HEK293 (cell line): ENCODE results near the gene CDK14.

Source experiments
- EGR2 ChIP-seq: fragments of 450-650 bp; formaldehyde crosslinking; IDR thresholded peaks from 2 replicates; pipeline ENCODE4 v1.5.1; 2016; ENCODE audit warnings: low read depth, missing biosample characterization, missing genetic modification characterization
- ZNF549 ChIP-seq: fragments of 450-650 bp; IDR thresholded peaks from 2 replicates; pipeline ENCODE4 v1.5.1; 2018; ENCODE audit warnings: missing biosample characterization, missing genetic modification characterization, mild to moderate bottlenecking, inconsistent platforms, moderate library complexity
- ZNF596 ChIP-seq: fragments of 450-650 bp; IDR thresholded peaks from 2 replicates; pipeline ENCODE4 v1.5.0; 2018; ENCODE audit warnings: missing biosample characterization, mild to moderate bottlenecking, missing genetic modification characterization, moderate library complexity
- TF ChIP-seq, protein P1 (sequence below): fragments of 450-650 bp; formaldehyde crosslinking; IDR thresholded peaks from 2 replicates; pipeline ENCODE4 v1.5.1; 2017; ENCODE audit warnings: missing biosample characterization, missing genetic modification characterization
- TF ChIP-seq, protein P2 (sequence below): fragments of 450-650 bp; formaldehyde crosslinking; IDR thresholded peaks from 2 replicates; pipeline ENCODE4 v1.5.1; 2016; ENCODE audit warnings: missing biosample characterization, missing genetic modification characterization

DNA sequence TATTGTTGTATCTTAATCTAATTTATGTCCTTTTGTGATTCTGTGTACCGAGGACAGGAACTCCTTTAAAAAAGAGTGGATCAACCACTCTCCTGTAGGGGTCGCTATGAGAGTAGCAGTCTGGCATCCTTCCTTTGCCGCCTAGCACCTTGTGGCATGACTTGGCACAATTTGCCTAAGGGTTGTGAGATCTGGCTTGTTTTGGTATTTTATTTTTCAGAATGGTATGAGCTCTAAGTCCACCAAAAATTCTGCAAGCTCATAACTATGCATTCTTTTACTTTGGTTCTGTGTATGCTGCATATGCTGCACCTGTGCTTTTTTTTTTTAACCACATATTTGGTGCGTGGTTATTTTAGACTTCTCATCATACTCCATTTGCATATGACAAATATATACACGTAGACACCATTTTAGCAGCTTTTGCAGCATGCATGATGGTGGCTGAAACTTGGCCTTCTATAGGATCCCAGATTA, 112.8 kb downstream of the CDK14 start:
- TF ChIP-seq ZNF549 (no peak), EGR2 (tag by site-specific recombination) (no peak), ZNF596 (tag by site-specific recombination) (no peak)
- TF ChIP-seq, protein P1, sequence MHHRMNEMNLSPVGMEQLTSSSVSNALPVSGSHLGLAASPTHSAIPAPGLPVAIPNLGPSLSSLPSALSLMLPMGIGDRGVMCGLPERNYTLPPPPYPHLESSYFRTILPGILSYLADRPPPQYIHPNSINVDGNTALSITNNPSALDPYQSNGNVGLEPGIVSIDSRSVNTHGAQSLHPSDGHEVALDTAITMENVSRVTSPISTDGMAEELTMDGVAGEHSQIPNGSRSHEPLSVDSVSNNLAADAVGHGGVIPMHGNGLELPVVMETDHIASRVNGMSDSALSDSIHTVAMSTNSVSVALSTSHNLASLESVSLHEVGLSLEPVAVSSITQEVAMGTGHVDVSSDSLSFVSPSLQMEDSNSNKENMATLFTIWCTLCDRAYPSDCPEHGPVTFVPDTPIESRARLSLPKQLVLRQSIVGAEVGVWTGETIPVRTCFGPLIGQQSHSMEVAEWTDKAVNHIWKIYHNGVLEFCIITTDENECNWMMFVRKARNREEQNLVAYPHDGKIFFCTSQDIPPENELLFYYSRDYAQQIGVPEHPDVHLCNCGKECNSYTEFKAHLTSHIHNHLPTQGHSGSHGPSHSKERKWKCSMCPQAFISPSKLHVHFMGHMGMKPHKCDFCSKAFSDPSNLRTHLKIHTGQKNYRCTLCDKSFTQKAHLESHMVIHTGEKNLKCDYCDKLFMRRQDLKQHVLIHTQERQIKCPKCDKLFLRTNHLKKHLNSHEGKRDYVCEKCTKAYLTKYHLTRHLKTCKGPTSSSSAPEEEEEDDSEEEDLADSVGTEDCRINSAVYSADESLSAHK (tag by site-specific recombination): no peak
- TF ChIP-seq, protein P2, sequence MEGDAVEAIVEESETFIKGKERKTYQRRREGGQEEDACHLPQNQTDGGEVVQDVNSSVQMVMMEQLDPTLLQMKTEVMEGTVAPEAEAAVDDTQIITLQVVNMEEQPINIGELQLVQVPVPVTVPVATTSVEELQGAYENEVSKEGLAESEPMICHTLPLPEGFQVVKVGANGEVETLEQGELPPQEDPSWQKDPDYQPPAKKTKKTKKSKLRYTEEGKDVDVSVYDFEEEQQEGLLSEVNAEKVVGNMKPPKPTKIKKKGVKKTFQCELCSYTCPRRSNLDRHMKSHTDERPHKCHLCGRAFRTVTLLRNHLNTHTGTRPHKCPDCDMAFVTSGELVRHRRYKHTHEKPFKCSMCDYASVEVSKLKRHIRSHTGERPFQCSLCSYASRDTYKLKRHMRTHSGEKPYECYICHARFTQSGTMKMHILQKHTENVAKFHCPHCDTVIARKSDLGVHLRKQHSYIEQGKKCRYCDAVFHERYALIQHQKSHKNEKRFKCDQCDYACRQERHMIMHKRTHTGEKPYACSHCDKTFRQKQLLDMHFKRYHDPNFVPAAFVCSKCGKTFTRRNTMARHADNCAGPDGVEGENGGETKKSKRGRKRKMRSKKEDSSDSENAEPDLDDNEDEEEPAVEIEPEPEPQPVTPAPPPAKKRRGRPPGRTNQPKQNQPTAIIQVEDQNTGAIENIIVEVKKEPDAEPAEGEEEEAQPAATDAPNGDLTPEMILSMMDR (tag by site-specific recombination): peak; percentile 39; the same call in 1 of the 2 replicates
